ENCODE data around the gene NEK11.
"Not testable (repeated sequence)": the region's sequence is repeated elsewhere in the genome, so short reads cannot be mapped to it uniquely, and the experiment has no call there.

Gene NEK11

DNA sequence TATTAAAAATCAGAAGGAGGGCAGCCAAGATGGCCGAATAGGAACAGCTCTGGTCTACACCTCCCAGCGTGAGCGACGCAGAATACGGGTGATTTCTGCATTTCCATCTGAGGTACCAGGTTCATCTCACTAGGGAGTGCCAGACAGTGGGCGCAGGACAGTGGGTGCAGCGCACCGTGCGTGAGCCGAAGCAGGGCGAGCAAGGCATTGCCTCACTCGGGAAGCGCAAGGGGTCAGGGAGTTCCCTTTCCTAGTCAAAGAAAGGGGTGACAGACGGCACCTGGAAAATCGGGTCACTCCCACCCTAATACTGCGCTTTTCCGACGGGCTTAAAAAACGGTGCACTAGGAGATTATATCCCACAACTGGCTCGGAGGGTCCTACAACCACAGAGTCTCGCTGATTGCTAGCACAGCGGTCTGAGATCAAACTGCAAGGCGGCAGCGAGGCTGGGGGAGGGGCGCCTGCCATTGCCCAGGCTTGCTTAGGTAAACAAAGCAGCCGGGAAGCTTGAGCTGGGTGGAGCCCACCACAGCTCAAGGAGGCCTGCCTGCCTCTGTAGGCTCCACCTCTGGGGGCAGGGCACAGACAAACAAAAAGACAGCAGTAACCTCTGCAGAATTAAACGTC is 304.9 kb downstream of the NEK11 start:
- not testable (repeated sequence) for H3K4me3 ChIP-seq (ENCODE audit: low read length); DNase-seq (ENCODE audit: low read depth, low spot score)

DNA sequence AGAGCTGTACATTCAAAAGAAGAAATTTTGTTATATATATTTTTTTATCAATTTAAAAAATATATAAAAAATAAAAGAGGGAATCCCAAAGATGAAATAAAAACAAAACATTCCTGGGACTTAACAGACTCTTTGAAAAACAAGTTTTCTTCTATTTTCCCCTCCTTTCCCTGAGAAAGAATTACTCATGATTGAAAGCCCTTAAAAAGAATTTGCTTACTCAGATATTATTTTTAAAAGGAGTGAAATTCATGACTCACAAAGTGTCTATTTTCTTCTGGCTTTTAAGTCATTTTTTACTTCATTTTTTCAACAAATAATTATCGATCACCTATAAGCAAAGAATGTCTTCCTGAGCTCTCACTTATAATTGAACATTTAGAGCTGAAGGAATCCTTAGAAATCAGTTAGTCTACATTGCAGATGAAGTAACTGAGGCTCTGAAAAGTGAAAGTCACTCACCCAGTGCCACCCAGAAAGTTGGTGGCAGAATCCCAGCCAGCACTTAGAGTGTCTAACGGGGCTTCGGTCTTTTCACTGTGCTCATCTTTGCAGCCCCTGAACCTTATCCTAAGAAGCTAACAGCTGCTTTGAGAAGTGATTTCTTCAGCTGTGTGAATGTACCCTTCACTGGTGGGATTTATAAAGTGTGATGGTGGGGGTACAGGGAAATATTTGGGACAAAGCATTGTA is 312.4 kb downstream of the NEK11 start:
- H3K4me3 ChIP-seq (ENCODE audit: low read length): no peak overlapping the region
- no peak for DNase-seq (ENCODE audit: low read depth, low spot score)

DNA sequence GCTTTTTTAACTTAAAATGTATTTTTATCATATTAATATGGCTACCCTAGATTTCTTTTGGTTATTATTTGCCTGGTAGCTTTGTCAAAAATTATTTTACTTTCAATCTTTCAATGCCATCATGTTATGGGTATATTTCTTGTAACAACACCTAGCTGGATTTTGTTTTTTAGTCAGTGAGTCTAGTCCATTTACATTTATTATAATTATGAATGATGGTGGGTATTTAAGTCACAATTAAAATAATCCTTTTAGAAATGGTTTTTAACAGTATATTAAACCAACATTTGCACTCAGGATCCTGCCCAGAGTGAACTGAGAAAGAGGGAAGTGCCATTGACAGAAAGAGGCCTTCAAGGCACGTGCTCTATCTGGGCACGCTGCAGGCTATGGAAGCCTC is 315.1 kb downstream of the NEK11 start:
- no peak overlapping the region for H3K4me3 ChIP-seq (ENCODE audit: low read length)
- DNase-seq (ENCODE audit: low read depth, low spot score): no peak

DNA sequence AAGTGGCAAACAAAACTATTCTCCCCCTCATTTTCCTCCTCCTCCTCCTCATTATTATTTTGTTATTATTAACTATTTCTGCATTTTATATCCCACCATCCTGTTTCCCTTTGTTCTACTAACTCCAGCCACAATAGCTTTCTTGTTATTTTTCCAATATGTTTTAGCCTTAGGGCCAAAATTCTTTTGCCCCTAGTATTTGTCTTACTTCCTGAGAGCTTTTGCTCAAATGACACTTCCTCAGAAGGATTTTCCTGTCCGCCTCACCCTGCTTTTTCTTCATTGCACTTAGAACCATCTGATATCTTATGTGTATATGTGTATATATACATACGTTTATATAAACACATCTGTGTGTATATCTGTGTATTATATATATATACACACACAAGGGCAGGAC is 322.2 kb downstream of the NEK11 start:
- no peak overlapping the region for H3K4me3 ChIP-seq (ENCODE audit: low read length)
- DNase-seq (ENCODE audit: low read depth, low spot score): no peak

DNA sequence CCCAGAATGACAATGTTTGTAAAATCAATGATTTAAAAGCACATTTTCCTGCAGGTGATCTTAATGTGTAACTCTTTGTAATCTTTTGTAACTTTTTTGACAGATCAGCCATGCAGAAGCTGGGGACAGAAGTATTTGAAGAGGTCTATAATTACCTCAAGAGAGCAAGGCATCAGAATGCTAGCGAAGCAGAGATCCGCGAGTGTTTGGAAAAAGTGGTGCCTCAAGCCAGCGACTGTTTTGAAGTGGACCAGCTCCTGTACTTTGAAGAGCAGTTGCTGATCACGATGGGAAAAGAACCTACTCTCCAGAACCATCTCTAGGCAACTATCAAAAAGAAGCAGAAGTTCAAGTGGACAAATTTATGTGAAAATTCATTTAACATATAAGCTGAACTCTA is 322.8 kb downstream of the NEK11 start:
- no peak overlapping the region for H3K4me3 ChIP-seq (ENCODE audit: low read length)
- DNase-seq (ENCODE audit: low read depth, low spot score): no peak

DNA sequence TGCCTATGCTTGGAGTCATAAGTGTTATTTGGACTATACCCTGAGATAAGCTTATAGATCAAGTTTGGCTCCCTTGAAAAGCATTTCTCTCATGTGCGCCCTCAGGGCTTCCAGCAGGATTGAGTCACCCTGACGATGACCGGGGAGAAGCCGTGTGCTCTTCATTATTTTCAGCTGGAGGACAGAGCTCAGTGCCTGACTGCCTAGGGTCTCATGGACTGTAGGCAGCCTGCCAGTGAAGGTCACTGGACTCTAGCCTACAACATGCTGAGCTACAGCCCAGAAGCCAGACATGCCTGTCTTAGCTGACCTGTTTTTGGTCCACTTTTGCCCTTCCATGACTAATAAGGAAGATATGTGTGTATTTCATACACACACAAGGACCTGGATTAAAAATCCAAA is 323.3 kb downstream of the NEK11 start:
- no peak overlapping the region for H3K4me3 ChIP-seq (ENCODE audit: low read length)
- DNase-seq (ENCODE audit: low read depth, low spot score): no peak

DNA sequence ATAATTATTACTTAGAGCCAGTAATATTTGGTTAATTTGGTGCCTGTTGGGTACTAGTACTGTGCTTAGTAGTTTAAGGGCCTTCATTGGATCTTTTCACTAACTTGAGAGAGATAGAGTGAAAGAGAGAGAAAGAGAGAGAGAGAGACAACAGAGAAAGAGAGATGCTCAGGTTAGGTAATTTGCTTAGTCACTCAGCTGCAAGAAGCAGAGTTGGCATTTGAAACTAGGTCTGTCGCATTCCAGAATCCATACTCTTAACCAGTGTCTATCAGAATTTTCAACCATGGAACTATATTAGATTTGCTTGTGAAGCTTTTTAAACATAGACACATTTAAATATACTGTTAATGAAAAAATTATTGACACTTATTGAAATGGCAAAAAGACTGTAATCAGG is 323.8 kb downstream of the NEK11 start:
- no peak overlapping the region for H3K4me3 ChIP-seq (ENCODE audit: low read length)
- DNase-seq (ENCODE audit: low read depth, low spot score): no peak

DNA sequence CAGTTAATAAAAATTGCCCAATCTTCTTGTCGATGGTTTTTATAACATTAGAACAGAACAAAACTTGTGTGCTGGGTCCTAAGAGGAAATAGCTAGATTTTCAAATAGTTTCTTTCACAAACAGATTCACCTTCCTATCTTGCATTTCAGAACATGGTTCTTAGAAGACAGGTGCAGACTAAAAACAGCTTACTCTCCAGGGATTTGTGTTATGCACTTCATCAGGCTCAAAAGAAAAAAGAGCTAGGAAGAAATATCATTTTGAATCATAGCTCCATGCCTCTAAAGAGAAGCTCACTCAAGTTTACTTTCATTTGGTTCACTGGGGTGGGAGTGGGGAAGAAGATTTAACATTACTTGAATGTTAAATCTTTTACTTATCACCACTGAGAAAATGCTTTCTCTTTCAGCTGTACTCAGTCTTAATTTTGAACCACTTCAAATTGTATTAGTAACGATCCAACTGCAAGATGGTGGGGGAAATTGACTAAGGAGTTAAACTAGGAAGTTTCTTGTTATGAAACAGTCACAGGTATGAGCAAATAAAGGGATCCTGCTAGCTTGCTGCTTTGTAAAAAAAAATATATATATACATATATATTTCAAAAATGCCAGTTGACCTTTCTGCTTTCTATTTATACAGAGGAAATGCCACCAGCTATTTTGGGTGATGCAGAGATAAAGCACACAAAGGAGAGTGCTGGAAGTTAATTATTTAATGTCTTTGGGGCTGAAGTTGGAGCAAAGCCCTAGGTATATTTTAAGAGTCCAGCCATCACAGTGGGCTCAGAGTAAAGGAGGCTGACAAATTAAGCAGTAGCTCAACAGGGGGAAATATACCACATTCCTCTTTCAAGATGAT is 326.6 kb downstream of the NEK11 start:
- no peak overlapping the region for H3K4me3 ChIP-seq (ENCODE audit: low read length)

DNA sequence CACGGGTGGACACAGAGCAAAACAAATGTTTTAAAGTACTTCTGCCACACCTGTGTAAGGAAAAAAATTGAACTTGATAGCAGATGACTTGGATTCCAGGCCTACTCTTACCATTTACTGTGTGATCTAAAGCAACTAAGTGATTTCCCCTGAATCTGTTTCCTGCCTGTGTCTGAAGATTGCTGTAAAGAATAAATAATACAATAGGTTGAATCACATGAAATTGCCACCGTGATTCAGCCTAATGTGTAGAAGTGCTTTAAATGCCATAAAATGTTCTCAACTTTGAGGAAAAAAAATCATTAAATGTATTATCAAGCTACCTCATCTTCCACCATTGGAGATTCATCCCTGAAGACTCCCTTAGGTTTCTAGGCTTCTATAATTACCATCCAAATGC is 327.3 kb downstream of the NEK11 start:
- H3K4me3 ChIP-seq (ENCODE audit: low read length): no peak overlapping the region
- DNase-seq (ENCODE audit: low read depth, low spot score): no peak

More for the DNA sequence above, 326.6 kb downstream of the NEK11 start:
- DNase-seq (ENCODE audit: low read depth, low spot score): no peak

DNA sequence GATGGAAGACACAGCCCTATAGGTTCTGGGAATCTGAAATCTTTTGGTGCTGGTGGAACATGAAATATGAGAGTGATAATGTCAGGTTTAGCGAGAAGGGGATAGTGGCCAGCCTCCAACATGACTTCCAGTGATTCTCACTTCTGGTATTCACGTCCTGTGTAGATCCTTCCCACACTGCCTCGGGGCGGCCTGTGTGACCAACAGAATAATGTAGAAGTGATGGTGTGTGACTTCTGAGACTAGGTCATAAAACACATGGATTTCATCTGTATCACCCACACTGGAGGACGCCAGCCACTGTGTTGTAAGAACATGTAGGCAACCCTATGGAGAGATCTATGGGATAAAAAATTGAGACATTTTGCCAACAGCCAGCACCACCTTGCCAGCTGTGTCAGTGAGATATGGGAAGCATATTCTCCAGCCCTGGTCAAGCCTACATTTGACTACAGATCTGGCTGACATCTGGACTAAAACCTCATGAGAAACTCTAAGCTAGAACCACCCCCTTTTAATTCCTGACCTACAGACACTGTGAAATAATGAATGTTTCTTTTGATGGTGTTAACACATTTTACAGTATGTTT is 329.4 kb downstream of the NEK11 start:
- H3K4me3 ChIP-seq (ENCODE audit: low read length): no peak overlapping the region
- DNase-seq (ENCODE audit: low read depth, low spot score): no peak

DNA sequence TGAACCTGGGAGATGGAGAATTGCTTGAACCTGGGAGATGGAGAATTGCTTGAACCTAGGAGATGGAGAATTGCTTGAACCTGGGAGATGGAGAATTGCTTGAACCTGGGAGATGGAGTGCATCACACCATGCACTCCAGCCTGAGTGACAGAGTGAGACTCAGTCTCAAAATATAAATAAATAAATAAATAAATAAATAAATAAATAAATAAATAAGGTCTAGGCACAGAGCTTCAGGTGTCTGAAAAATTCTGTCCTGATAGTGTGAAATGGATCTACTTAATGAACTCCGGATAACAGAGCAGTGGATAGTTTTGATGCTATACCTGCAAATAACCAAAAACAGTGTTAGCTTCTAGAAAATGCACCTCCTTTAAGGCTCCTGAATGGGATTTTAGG is 330.6 kb downstream of the NEK11 start:
- DNase-seq (ENCODE audit: low read depth, low spot score): no peak
- no peak overlapping the region for H3K4me3 ChIP-seq (ENCODE audit: low read length)

DNA sequence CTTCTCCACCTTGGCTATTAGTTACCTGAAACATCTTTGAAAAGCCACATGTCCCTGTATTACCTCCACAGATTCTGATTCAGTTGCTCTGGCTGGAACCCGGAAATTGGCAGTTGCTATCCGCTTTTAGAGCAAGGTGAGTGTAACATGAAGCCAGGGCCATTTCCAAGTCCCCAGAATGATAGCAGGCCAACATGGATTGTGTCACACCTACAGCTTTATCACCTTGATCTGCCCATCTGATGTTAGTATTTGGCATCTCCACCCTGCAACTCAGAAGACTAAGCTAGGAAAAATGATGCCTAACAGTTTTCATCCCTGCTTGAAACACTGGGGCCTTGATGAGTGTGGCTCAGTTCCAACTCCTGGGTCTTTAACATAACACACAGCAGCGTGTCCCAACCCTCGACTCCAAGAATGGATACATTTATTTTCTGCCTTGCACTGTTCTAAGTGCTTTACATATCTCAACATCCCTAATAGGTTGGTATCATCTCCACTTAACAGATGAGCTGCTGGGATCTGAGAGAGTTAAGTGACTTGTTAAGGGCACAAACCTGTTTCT is 333.6 kb downstream of the NEK11 start:
- no peak overlapping the region for H3K4me3 ChIP-seq (ENCODE audit: low read length)
- no peak for DNase-seq (ENCODE audit: low read depth, low spot score)

DNA sequence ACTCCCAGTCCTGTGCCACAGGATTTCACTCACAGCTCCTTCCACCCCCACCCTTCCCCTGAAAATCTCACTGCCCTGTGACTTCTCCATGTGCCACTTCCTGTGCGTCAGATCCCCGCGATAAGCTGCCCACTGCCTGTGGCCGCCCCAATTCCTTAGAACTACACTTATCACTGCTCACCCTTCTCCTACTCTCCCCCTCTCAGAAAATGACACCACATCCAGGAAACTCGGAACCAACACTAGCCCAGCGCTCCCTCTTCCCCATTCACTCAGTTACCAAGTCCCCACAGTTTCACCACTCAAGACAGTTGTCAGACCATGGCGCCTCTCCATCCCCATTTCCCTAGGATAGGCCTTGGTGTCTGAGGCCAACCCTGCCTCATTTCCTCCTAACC is 334.4 kb downstream of the NEK11 start:
- not testable (repeated sequence) for DNase-seq (ENCODE audit: low read depth, low spot score); H3K4me3 ChIP-seq (ENCODE audit: low read length)

DNA sequence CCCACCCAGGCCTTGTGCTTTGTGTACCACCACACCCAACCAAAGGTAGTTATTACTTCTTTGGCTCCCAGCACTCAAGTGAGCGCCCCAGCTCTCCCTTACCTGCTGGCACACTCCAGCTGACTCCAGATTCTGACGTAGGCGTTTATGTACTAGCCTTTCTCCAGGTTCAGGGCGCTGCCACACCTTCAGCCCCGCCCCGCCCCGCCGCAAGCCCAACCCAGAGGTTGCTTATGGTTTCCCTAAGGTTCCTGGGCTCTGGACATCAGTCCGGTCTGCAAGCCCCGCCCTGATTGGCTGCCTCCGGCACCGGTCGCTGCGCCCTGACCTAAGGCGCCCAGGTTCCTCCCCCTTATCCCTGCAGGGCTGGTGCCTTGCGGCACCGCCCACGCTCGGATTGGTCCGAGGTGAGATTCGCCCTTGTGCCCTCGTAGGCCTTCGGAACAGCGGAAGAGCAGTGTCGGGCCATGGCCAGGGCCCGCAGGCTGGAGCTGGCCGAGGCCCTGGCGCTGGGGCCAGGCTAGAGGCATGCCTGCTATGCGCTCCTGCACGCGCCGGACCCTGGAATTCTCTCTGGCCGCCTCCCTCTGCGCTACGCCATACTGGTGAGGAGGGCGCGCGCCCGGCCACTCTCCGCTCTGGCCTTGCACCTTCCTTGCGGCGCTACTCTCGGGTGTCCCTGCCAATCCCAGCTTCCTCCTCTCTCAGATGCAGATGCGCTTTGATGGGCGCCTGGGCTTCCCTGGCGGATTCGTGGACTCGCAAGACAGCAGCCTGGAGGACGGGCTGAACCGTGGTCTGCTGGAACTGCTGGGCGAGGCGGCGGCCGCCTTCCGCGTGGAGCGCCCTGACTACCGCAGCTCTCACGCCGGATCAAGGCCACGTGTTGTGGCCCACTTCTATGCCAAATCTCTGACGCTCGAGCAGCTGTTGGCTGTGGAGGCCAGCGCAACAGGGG is 335.1 kb downstream of the NEK11 start:
- H3K4me3 ChIP-seq (ENCODE audit: low read length): no peak overlapping the region
- no peak for DNase-seq (ENCODE audit: low read depth, low spot score)

DNA sequence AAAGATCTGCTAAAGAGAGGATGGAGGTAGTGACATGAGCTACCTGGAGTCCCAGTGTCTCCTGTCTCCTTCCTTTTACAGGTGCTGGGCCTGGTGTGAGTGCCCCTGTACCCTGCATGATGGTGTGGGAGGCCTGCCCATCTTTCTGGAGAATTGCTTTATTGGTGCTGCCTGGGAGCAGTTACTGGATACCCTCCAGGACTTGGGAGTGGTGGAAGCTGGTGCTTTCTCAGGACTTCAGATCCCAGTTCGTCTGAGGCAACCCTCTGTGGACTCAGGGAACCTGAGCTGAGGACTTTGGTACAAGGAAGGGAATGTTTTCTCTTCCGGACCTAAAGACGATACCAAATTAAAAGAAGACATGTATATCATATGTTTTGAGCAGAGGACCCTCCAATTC is 336.6 kb downstream of the NEK11 start:
- no peak overlapping the region for H3K4me3 ChIP-seq (ENCODE audit: low read length)
- no peak for DNase-seq (ENCODE audit: low read depth, low spot score)

DNA sequence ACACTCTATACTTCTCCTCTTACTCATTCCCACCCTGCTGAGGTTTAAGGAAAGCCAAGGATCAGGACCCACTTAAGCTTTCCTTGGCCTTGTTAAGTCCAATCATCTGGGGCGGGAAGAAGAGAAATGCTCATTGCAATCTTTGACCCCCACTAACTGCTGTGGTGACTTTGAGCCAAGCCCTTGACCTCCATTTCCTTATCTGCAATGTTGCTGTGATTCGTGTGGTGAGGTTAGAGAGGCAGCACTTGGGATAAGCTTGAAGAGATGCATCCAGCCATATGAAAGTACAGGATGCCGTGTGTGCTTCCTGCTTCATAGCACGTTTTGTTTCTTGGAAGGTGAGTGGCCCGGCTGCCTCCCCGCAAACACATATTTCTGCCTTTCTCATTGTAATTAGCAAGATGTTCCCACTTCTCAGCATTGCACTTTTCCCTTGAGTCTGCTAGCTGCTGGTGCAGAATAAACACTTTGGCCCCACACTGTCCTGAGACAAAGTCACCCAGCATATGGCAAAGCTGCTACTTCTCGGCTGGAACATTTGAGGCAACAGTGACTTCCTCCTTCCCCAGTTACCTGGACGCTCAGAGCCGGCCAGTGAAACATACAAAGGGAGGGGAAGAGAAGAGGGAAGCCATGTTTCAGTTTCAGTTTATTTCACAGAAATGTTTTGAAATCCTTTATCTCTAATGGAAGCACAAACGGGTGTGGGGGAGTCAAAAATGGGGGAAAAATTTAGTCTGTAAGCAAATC is 344.4 kb downstream of the NEK11 start:
- no peak for DNase-seq (ENCODE audit: low read depth, low spot score)
- no peak overlapping the region for H3K4me3 ChIP-seq (ENCODE audit: low read length)

DNA sequence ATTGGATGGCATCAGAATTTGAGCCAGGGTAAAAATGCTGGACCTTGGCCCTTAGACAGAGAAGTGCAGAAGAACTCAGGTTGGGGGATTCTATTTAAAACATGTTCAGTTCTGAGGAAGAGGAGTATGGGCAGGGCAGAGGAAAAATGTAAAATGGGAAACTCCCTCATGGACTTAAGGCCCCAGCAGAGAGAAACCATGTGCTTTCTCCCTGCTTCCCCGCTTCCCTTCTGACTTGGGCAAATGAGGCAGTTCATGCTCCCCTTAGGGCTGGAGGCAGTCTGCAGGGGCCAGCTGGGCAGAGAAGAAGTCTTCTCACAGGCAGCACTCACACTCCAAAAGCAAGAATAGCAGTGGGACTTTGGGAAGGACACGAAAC is 345.0 kb downstream of the NEK11 start:
- no peak for DNase-seq (ENCODE audit: low read depth, low spot score)
- no peak overlapping the region for H3K4me3 ChIP-seq (ENCODE audit: low read length)

DNA sequence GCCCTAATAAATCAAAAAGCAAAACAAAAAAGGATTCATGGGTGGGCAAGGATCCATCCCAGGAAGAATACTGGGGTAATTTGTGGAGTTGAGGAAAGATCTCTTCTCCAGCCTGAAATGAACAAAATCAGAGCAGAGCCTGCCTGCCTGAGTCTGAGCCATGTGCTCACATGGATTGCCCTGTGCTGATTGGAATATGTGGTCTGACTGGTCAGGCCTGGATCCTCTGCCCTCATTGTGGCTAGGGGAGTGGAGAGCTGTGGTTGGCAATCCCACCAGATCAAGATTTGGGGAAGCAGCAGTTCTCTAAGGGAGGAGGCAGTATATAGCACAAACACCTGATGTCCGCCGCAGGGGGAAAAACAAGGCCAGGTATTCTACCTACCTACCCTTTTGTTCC is 348.1 kb downstream of the NEK11 start:
- H3K4me3 ChIP-seq (ENCODE audit: low read length): no peak overlapping the region
- DNase-seq (ENCODE audit: low read depth, low spot score): no peak
